ENCODE data around the gene KIF18B. TPM values are rescaled to one million over a fixed set of nuclear protein-coding genes. Genes with fewer than 3 reads are reported as not detected.

KIF18B gene
- total RNA-seq, 1 donor from 2014 or later, result 83.6 TPM

- intact Hi-C loops (cut with micrococcal nuclease), result loop anchor here (1.0 kb wide), 1 partner anchor 102 kb away; no protein-coding TSS in a partner anchor
Measured at GRCh38 chr17:44919885-44920564, 27.5 kb downstream of the KIF18B start.

- intact Hi-C loops (cut with micrococcal nuclease), result no loop called here
Measured at GRCh38 chr17:44919411-44919810, 28.2 kb downstream of the KIF18B start.

- intact Hi-C loops (cut with micrococcal nuclease), result no loop called here
Measured at GRCh38 chr17:44918006-44918405, 29.6 kb downstream of the KIF18B start.

GRCh38 chr17:44917456-44917855 lies 30.1 kb downstream of the KIF18B start:
- intact Hi-C loops (cut with micrococcal nuclease), result no loop called here

- intact Hi-C loops (cut with micrococcal nuclease), result no loop called here
Measured at GRCh38 chr17:44916781-44917241, 30.8 kb downstream of the KIF18B start.

GRCh38 chr17:44915862-44916780 lies 31.5 kb downstream of the KIF18B start:
- intact Hi-C loops (cut with micrococcal nuclease), result no loop called here

- intact Hi-C loops (cut with micrococcal nuclease), result no loop called here
Measured at GRCh38 chr17:44915321-44915726, 32.2 kb downstream of the KIF18B start, which contains the start of gene GFAP. Gene GFAP (minus strand): TSS chr17:44915500. CDS start chr17:44915486, 14 bp downstream.

GRCh38 chr17:44914698-44915271 lies 32.8 kb downstream of the KIF18B start:
- intact Hi-C loops (cut with micrococcal nuclease), result no loop called here

- intact Hi-C loops (cut with micrococcal nuclease), result no loop called here
Measured at GRCh38 chr17:44914148-44914547, 33.4 kb downstream of the KIF18B start.

GRCh38 chr17:44913676-44914075 lies 33.9 kb downstream of the KIF18B start:
- intact Hi-C loops (cut with micrococcal nuclease), result no loop called here

GRCh38 chr17:44912763-44913544 lies 34.6 kb downstream of the KIF18B start:
- intact Hi-C loops (cut with micrococcal nuclease), result no loop called here

GRCh38 chr17:44911133-44912001 lies 36.2 kb downstream of the KIF18B start:
- intact Hi-C loops (cut with micrococcal nuclease), result no loop called here

- intact Hi-C loops (cut with micrococcal nuclease), result no loop called here
Measured at GRCh38 chr17:44910231-44911106, 37.1 kb downstream of the KIF18B start.

- intact Hi-C loops (cut with micrococcal nuclease), result no loop called here
Measured at GRCh38 chr17:44909681-44910144, 37.9 kb downstream of the KIF18B start.

- intact Hi-C loops (cut with micrococcal nuclease), result no loop called here
Measured at GRCh38 chr17:44908761-44909326, 38.7 kb downstream of the KIF18B start.

GRCh38 chr17:44907729-44908470 lies 39.7 kb downstream of the KIF18B start:
- intact Hi-C loops (cut with micrococcal nuclease), result no loop called here

- intact Hi-C loops (cut with micrococcal nuclease), result no loop called here
Measured at GRCh38 chr17:44906763-44907728, 40.5 kb downstream of the KIF18B start.
